Activated T-helper 1 cell treated with anti-CD3 and anti-CD28 coated beads, Interleukin-12 subunit alpha, Interleukin-12 subunit beta, Interleukin-2, Interleukin-4 antibody, amounts not matched to agents 30 ng/mL and 10 ng/mL and 1 ng/mL, durations not matched to agents 14 hours and 24 hours and 36 hours (primary cell): Measurements from ENCODE around the gene LYPLA2. TPM values are rescaled to one million over a fixed set of nuclear protein-coding genes. Genes with fewer than 3 reads are reported as not detected.
A peak's percentile ranks its signal among the peaks of the same experiment; 100 is the strongest.
"Not testable (repeated sequence)": the region's sequence is repeated elsewhere in the genome, so short reads cannot be mapped to it uniquely, and the experiment has no call there.

ENCODE experiments used
- DNase-seq: peaks from one replicate; pipeline ENCODE4 v3.0.0; 2021; ENCODE audit warnings: low spot score
- H3K27ac Mint-ChIP-seq: one replicate; pipeline ENCODE4 v1.8.0; 2021; ENCODE audit warnings: mild to moderate bottlenecking, mixed read lengths
- H3K27me3 Mint-ChIP-seq: one replicate; pipeline ENCODE4 v1.8.0; 2022; ENCODE audit warnings: mild to moderate bottlenecking, moderate library complexity, mixed read lengths; ENCODE audit not compliant: insufficient read depth
- H3K36me3 Mint-ChIP-seq: one replicate; pipeline ENCODE4 v1.8.0; 2021; ENCODE audit warnings: low read depth, mixed read lengths
- H3K4me1 Mint-ChIP-seq: one replicate; pipeline ENCODE4 v1.8.0; 2021; ENCODE audit warnings: low read depth, mixed read lengths
- H3K4me3 Mint-ChIP-seq: one replicate; pipeline ENCODE4 v1.8.0; 2021; ENCODE audit warnings: mild to moderate bottlenecking, moderate library complexity, mixed read lengths
- H3K9me3 Mint-ChIP-seq: one replicate; pipeline ENCODE4 v1.8.0; 2021; ENCODE audit warnings: mixed read lengths
- intact Hi-C: fragments of 100-400 bp; cut with micrococcal nuclease; formaldehyde crosslinking; loops from one replicate; pipeline ENCODE4 v1.15.1; 2024
- total RNA-seq: library from RNA; stranded (reverse); gene quantifications from 2 replicates; pipeline ENCODE4 v1.2.3, GENCODE V29; 2022

LYPLA2 gene
- total RNA-seq, 1 donor from 2014 or later = 91.4 TPM

DNA sequence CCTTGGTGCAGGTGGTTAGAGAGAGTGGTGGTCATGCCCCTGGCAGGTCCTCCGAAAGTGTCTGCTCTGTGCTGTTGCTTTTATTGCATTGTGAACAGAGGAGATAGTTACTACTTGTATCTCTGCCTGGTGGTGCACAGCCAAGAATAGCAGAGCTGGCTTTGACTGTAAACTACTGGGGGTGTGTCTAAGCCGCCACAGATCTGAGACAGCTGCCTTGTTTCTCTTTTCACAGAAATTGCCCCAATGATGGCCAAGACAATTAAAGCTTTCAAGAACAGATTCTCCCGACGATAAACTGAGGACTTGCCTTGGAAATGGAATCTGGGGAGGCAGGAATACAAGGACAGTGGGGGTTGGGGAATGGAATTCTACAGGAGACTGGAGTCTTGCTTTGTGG lies 31.7 kb upstream of the LYPLA2 start:
- peaks cover 44% of the 10 kb centered on the region for H3K36me3 Mint-ChIP-seq
- H3K27me3 Mint-ChIP-seq = no peaks in the 10 kb centered on the region
- intact Hi-C loops = no loop called here
- no peak overlapping the region for H3K4me3 Mint-ChIP-seq
- H3K27ac Mint-ChIP-seq = no peak overlapping the region
- H3K4me1 Mint-ChIP-seq = no peaks in the 10 kb centered on the region
- H3K9me3 Mint-ChIP-seq = no peaks in the 10 kb centered on the region
- DNase-seq = no peak

DNA sequence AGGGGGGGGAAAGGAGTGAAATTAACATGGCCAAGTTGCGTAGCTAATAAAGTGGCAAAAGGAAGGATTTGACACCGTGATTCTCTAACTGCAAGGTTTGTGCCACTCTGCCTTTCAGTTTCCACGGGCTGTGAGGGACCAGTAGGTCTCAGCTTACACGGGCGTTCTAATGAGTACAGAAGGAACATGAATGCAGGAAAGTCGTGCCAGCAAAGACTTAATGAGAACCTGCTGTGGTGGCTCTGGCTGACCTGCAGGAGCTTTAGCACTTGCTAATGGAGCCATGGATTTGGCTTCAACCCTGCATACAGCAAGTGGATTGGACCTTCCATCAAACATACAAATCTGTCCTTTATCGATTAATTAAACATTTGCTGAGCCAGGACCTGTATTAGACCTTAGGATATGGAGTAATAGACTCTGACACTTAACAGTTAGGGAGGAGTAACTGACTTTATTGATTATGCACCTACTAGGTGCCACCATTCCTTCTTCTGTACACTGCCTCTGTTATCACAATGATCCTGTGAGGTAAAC lies 27.8 kb upstream of the LYPLA2 start:
- Mint-ChIP-seq H3K4me1 (no peaks in the 10 kb centered on the region), H3K36me3 (peaks cover 28% of the 10 kb centered on the region), H3K9me3 (no peaks in the 10 kb centered on the region), H3K27me3 (no peaks in the 10 kb centered on the region), H3K4me3 (no peak overlapping the region), H3K27ac (no peak overlapping the region)
- intact Hi-C loops = no loop called here
- no peak for DNase-seq

DNA sequence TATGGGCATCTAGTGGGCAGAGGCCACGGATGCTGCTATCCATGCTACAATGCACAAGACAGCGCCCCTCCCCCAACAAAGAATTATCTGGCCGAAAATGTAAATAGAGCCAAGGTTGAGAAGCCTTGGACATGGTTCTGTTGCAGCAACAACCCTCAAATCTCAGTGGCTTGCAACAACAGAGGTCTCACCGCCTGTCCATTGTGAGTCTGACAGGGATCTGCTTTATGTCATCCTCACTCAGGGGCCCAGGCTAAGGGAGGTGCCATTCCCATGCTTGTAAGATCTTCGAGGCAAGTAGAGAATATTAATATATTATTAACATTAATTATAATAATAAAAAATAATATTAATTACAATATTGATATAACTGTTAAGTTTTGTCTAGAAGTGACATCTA lies 22.2 kb upstream of the LYPLA2 start:
- Mint-ChIP-seq H3K4me3 (no peak overlapping the region), H3K27me3 (no peaks in the 10 kb centered on the region), H3K36me3 (peaks cover 6% of the 10 kb centered on the region), H3K27ac (no peak overlapping the region), H3K4me1 (peaks cover 11% of the 10 kb centered on the region), H3K9me3 (no peaks in the 10 kb centered on the region)
- no peak for DNase-seq
- intact Hi-C loops = no loop called here

- Mint-ChIP-seq H3K27me3 (no peaks in the 10 kb centered on the region), H3K4me3 (no peak overlapping the region), H3K27ac (no peak overlapping the region), H3K9me3 (no peaks in the 10 kb centered on the region), H3K4me1 (peaks cover 27% of the 10 kb centered on the region), H3K36me3 (no peaks in the 10 kb centered on the region)
- DNase-seq = peak; percentile 80
- intact Hi-C loops = loop anchor here (1.0 to 10.0 kb wide), 4 partner anchors 19 to 427 kb away; partner anchors contain the start of genes FUCA1, HNRNPR and LYPLA2
Measured at GRCh38 chr1:23772049-23772853, 18.7 kb upstream of the LYPLA2 start.

GRCh38 chr1:23772854-23773242 lies 18.1 kb upstream of the LYPLA2 start:
- DNase-seq = no peak
- Mint-ChIP-seq H3K27ac (no peak overlapping the region), H3K9me3 (no peaks in the 10 kb centered on the region), H3K27me3 (no peaks in the 10 kb centered on the region), H3K4me3 (no peak overlapping the region), H3K36me3 (no peaks in the 10 kb centered on the region), H3K4me1 (peaks cover 27% of the 10 kb centered on the region)
- intact Hi-C loops = loop anchor here (1.0 to 10.0 kb wide), 4 partner anchors 18 to 428 kb away; partner anchors contain the start of genes FUCA1, HNRNPR and LYPLA2

GRCh38 chr1:23774174-23774880 lies 16.6 kb upstream of the LYPLA2 start:
- no peak for DNase-seq
- Mint-ChIP-seq H3K9me3 (no peaks in the 10 kb centered on the region), H3K4me1 (peaks cover 34% of the 10 kb centered on the region), H3K27me3 (no peaks in the 10 kb centered on the region), H3K36me3 (peaks cover 2% of the 10 kb centered on the region), H3K4me3 (no peak overlapping the region), H3K27ac (no peak overlapping the region)
- intact Hi-C loops = loop anchor here (10.0 kb wide), 1 partner anchor 430 kb away; the partner anchor contains the start of gene HNRNPR

DNA sequence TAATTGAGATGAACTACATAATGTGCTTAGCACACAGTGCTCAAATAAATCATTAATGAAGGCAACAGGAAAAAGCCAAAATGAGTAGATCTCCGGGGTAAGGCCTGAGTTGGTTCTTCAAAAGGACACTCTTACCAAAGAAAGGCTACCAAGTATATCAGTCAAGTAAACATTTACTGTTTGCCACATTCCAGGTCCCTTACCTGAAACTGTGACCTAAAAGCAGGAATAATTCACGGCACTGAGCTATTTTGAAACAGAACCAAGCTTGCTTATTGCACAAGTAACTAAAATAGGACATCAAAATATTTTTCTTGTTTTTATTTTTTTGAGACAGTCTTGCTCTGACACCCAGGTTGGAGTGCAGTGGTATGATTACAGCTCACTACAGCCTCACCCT lies 14.7 kb upstream of the LYPLA2 start:
- H3K4me3 Mint-ChIP-seq = peak overlapping the region; percentile 95
- H3K4me1 Mint-ChIP-seq = peaks cover 45% of the 10 kb centered on the region
- H3K27ac Mint-ChIP-seq = no peak overlapping the region
- H3K9me3 Mint-ChIP-seq = no peaks in the 10 kb centered on the region
- no peak for DNase-seq
- intact Hi-C loops = loop anchor here (5.0 to 10.0 kb wide), 2 partner anchors 34 to 431 kb away; partner anchors contain the start of genes ELOA and HNRNPR
- peaks cover 12% of the 10 kb centered on the region for H3K36me3 Mint-ChIP-seq
- no peaks in the 10 kb centered on the region for H3K27me3 Mint-ChIP-seq

GRCh38 chr1:23777979-23778814 lies 12.7 kb upstream of the LYPLA2 start, which contains the start of gene PITHD1:
TSS of gene PITHD1 (plus strand) at chr1:23778418. CDS start at chr1:23778516, 98 bp downstream.
- peak within 1 kb of the TSS; percentile 94 for H3K27ac Mint-ChIP-seq
- H3K9me3 Mint-ChIP-seq = no peaks in the 10 kb centered on the region
- H3K36me3 Mint-ChIP-seq = peaks cover 17% of the 10 kb centered on the region
- H3K4me3 Mint-ChIP-seq = peak within 1 kb of the TSS; percentile 95
- intact Hi-C loops = loop anchor here (1.0 to 10.0 kb wide), 8 partner anchors 13 to 433 kb away; partner anchors contain the start of genes ELOA, FUCA1, GALE and HMGCL
- H3K27me3 Mint-ChIP-seq = no peaks in the 10 kb centered on the region
- DNase-seq = peak; percentile 80
- peaks cover 43% of the 10 kb centered on the region for H3K4me1 Mint-ChIP-seq

- intact Hi-C loops = loop anchor here (5.0 to 10.0 kb wide), 2 partner anchors 38 to 435 kb away; partner anchors contain the start of genes ELOA and HNRNPR
- Mint-ChIP-seq H3K9me3 (no peaks in the 10 kb centered on the region), H3K36me3 (peaks cover 22% of the 10 kb centered on the region), H3K27ac (peak overlapping the region; percentile 69), H3K27me3 (no peaks in the 10 kb centered on the region), H3K4me3 (peak overlapping the region; percentile 95), H3K4me1 (peaks cover 29% of the 10 kb centered on the region)
- DNase-seq = no peak
Measured at GRCh38 chr1:23779826-23780371, 11.0 kb upstream of the LYPLA2 start.

- H3K9me3 Mint-ChIP-seq, H3K27me3 Mint-ChIP-seq: not testable (repeated sequence)
Measured at GRCh38 chr1:23783141-23783540, 7.8 kb upstream of the LYPLA2 start.

GRCh38 chr1:23784846-23785245 lies 6.1 kb upstream of the LYPLA2 start:
- peaks cover 50% of the 10 kb centered on the region for H3K36me3 Mint-ChIP-seq
- H3K27me3 Mint-ChIP-seq = no peaks in the 10 kb centered on the region
- H3K4me3 Mint-ChIP-seq = no peak overlapping the region
- H3K27ac Mint-ChIP-seq = no peak overlapping the region
- H3K9me3 Mint-ChIP-seq = no peaks in the 10 kb centered on the region
- peaks cover 11% of the 10 kb centered on the region for H3K4me1 Mint-ChIP-seq
- no peak for DNase-seq
- intact Hi-C loops = no loop called here

More at GRCh38 chr1:23783141-23783540, 7.8 kb upstream of the LYPLA2 start:
- intact Hi-C loops, DNase-seq, H3K4me3 Mint-ChIP-seq, H3K27ac Mint-ChIP-seq: not testable (repeated sequence)
- peaks cover 23% of the 10 kb centered on the region for H3K4me1 Mint-ChIP-seq
- peaks cover 52% of the 10 kb centered on the region for H3K36me3 Mint-ChIP-seq

GRCh38 chr1:23787701-23788100 lies 3.2 kb upstream of the LYPLA2 start:
- no peak overlapping the region for H3K27ac Mint-ChIP-seq
- DNase-seq = no peak
- H3K36me3 Mint-ChIP-seq = peaks cover 45% of the 10 kb centered on the region
- H3K27me3 Mint-ChIP-seq = no peaks in the 10 kb centered on the region
- intact Hi-C loops = no loop called here
- H3K4me3 Mint-ChIP-seq = no peak overlapping the region
- peaks cover 16% of the 10 kb centered on the region for H3K4me1 Mint-ChIP-seq
- no peaks in the 10 kb centered on the region for H3K9me3 Mint-ChIP-seq
